Mucosa of stomach (tissue), 1 donor: ENCODE results near the gene RILPL2.
"Not testable (repeated sequence)": the region's sequence is repeated elsewhere in the genome, so short reads cannot be mapped to it uniquely, and the experiment has no call there.

ENCODE experiments used
- H3K27me3 ChIP-seq: one replicate; pipeline ENCODE4 v1.7.0; 2013; ENCODE audit warnings: mild to moderate bottlenecking, low read length; ENCODE audit not compliant: control insufficient read depth, insufficient read depth
- H3K36me3 ChIP-seq: one replicate; pipeline ENCODE4 v1.7.0; 2013; ENCODE audit warnings: low read length; ENCODE audit not compliant: control insufficient read depth, insufficient read depth
- H3K4me1 ChIP-seq: one replicate; pipeline ENCODE4 v1.7.0; 2013; ENCODE audit warnings: mild to moderate bottlenecking, low read length; ENCODE audit not compliant: control insufficient read depth, insufficient read depth
- H3K4me3 ChIP-seq: one replicate; pipeline ENCODE4 v1.7.0; 2013; ENCODE audit warnings: low read length
- H3K9ac ChIP-seq: one replicate; pipeline ENCODE4 v1.7.0; 2013; ENCODE audit warnings: mild to moderate bottlenecking, low read length, moderate library complexity
- H3K9me3 ChIP-seq: one replicate; pipeline ENCODE4 v1.7.0; 2013; ENCODE audit warnings: mild to moderate bottlenecking, low read length, moderate library complexity; ENCODE audit not compliant: control insufficient read depth
- donor health status: Pancreatic carcinoma.

The RILPL2 gene

DNA sequence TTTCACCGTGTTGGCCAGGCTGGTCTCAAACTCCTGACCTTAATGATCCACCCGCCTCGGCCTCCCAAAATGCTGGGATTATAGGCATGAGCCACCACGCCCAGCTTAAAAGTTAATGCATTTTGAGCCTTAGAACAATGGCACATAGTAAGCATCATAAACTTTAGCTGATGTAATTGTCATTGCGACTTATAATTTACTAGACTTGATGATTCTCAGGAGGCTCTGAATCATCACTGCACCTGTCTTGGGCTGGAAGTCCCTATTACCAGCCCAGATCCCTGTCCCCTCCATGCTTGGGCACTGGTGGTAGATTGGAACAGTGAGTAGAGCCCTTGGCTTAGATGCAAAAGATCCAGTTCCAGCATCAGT is 26.5 kb downstream of the RILPL2 start:
- Histone ChIP-seq H3K4me3 (no peak overlapping the region), H3K36me3 (no peaks in the 10 kb centered on the region), H3K9ac (no peak overlapping the region), H3K9me3 (no peaks in the 10 kb centered on the region), H3K4me1 (no peaks in the 10 kb centered on the region), H3K27me3 (no peaks in the 10 kb centered on the region)

DNA sequence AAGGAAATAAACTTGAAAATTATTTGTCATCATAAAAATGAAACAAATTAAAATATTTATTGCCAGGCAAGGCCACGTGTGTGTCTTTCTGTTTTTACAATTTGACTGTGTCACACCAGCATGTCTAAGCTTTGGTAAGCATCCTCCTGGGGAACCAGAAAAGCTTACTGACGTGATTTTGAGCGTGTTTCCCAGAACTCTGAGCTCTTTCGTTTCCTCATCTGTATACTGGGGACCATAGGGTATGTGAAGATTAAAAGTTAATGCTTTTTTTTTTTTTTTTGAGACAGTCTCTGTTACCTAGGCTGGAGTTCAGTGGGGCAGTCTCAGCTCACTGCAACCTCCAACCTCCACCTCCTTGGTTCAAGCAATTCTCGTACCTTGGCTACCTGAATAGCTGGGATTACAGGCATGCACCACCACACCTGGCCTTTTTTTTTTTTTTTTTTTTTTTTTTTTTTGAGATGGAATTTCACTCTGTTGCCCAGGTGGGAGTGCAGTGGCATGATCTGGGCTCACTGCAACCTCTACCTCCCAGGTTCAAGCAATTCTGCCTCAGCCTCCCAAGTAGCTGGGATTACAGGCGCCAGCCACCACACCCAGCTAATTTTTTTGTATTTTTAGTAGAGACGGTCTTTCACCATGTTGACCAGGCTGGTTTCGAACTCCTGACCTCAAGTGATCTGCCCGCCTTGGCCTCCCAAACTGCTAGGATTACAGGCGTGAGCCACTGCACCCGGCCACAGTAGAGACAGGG is 27.0 kb downstream of the RILPL2 start:
- not testable (repeated sequence) for H3K4me3 ChIP-seq, H3K9me3 ChIP-seq, H3K27me3 ChIP-seq, H3K4me1 ChIP-seq, H3K36me3 ChIP-seq, H3K9ac ChIP-seq

DNA sequence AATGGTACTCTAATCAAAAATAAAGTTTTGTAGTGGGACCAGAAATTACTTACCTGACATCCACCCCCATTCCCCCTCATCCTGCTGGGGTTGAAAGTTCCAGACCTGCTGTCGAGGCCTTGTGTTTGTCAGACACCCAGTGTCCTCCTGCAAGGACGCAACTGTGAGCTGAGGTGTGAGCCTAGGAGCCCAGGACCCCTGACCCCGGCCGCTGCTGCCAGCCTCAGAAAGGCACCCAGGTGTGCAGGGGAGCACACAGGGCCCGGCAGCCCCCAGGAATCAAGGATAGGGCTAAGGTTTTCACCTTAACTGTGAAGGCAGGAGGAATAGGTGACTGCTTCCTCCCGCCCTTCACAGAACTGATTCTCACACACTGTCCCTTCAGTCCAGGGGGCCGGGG is 27.9 kb downstream of the RILPL2 start:
- not testable (repeated sequence) for H3K9ac ChIP-seq, H3K4me1 ChIP-seq, H3K9me3 ChIP-seq, H3K4me3 ChIP-seq, H3K27me3 ChIP-seq, H3K36me3 ChIP-seq

DNA sequence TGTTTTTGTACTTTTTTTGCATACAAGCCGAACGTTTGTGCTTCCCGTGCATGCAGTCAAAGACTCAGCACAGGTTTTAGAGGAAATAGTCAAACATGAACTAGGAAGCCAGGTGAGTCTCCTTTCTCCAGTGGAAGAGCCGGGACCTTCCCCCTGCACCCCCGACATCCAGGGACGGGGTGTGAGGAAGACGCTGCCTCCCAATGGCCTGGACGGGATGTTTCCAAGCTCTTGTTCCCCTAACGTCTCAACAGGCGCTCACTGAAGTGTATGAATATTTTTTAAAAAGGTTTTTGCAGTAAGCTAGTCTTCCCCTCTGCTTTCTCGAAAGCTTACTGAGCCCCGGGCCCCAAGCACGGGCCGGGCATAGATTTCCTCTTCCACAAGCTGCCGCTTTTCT is 28.6 kb downstream of the RILPL2 start:
- H3K4me1 ChIP-seq, H3K36me3 ChIP-seq, H3K9me3 ChIP-seq, H3K27me3 ChIP-seq, H3K4me3 ChIP-seq, H3K9ac ChIP-seq: not testable (repeated sequence)

DNA sequence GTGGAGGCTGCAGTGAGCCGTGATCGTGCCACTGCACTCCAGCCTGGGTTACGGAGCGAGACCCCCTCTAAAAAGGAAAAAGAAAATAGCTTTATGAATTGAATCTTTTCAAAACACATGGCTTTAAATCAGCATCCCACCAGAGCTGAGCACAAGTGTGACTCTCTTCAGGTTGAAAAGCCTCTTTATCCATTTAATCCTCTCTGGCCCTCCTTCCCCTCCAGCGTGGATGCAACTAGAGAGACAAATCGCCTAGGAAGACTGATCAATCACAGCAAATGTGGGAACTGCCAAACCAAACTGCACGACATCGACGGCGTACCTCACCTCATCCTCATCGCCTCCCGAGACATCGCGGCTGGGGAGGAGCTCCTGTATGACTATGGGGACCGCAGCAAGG is 29.2 kb downstream of the RILPL2 start:
- H3K9me3 ChIP-seq, H3K36me3 ChIP-seq, H3K9ac ChIP-seq, H3K27me3 ChIP-seq, H3K4me1 ChIP-seq, H3K4me3 ChIP-seq: not testable (repeated sequence)

DNA sequence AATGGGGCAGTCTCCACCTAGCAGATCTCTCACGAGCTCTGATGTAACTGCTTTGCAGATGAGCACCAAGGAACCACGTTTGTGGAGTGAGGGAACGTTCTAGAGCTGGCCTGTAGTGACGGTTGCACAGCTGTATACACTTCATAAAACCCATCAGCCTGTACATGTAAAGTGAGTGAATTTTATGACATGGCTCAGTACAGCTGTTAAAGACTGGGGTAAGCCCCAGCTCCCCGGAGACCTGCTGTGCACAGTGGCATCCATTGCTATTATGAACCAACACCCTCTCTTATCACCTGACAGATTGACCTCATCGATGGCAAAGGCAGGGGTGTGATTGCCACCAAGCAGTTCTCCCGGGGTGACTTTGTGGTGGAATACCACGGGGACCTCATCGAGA is 31.9 kb downstream of the RILPL2 start:
- H3K4me1 ChIP-seq: no peaks in the 10 kb centered on the region
- no peak overlapping the region for H3K4me3 ChIP-seq
- H3K9ac ChIP-seq: no peak overlapping the region
- no peaks in the 10 kb centered on the region for H3K27me3 ChIP-seq
- H3K9me3 ChIP-seq: no peaks in the 10 kb centered on the region
- H3K36me3 ChIP-seq: peaks cover 8% of the 10 kb centered on the region

DNA sequence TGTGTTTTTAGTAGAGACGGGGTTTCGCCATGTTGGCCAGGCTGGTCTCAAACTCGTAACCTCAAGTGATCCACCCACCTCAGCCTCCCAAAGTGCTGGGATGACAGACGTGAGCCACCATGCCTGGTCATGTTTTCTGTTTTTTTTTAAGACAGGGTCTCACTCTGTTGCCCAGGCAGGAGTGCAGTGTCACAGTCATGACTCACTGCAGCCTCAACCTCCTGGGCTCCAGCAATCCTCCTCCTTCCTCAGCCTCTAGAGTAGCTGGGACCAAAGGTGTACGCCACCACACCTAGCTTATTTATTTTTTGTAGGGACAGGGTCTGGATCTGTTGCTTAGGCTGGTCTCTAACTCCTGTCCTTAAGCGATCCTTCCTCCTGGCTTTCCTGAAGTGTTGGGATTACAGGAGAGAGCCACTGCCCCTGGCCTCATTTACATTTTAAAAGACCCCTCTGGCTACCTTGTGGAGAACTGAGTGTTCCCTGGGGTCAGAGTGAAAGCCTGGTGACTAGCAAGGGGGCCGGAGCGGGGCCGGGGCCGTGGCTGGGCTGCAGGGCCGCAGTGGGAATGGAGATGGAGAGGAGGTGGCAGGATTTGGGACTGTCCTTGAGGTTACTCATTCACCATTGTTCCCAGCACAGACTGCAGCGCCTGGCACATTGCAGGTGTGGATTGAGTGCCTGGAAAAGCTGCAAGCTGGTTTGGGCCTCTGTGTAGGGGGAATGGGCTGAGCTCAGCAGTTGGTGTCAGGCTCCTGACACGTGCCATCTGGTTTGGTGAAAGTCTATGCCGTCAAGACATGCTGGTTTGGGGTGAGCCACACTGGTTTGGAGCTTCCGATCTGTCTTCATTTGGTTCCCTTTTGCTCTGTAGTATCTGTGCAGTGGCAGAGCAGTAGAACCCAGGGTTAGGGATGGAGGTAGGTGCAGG is 34.5 kb downstream of the RILPL2 start:
- no peak overlapping the region for H3K9ac ChIP-seq
- H3K4me3 ChIP-seq: no peak overlapping the region
- H3K9me3 ChIP-seq: no peaks in the 10 kb centered on the region
- peaks cover 8% of the 10 kb centered on the region for H3K36me3 ChIP-seq
- H3K4me1 ChIP-seq: peaks cover 22% of the 10 kb centered on the region
- H3K27me3 ChIP-seq: no peaks in the 10 kb centered on the region

DNA sequence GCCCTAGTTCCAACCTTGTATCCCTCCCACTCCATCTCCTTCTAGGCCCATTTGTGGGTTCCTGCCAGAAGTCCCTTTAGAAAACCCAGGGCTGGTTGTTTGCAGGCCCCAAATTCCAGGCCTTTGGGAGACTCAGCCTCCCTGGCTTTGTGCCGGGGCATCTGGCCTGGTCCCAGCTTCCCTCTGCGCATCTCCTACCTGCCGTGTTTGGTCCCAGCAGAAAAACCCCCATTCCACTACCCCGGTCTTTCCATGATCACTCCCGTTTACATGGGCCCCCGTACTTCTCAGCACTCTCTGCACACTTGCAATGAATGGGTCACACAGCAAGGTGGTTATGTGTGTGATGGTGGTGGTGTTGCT is 37.2 kb downstream of the RILPL2 start:
- no peak overlapping the region for H3K4me3 ChIP-seq
- H3K36me3 ChIP-seq: peaks cover 6% of the 10 kb centered on the region
- H3K9ac ChIP-seq: no peak overlapping the region
- H3K9me3 ChIP-seq: no peaks in the 10 kb centered on the region
- H3K4me1 ChIP-seq: peaks cover 35% of the 10 kb centered on the region
- H3K27me3 ChIP-seq: no peaks in the 10 kb centered on the region

DNA sequence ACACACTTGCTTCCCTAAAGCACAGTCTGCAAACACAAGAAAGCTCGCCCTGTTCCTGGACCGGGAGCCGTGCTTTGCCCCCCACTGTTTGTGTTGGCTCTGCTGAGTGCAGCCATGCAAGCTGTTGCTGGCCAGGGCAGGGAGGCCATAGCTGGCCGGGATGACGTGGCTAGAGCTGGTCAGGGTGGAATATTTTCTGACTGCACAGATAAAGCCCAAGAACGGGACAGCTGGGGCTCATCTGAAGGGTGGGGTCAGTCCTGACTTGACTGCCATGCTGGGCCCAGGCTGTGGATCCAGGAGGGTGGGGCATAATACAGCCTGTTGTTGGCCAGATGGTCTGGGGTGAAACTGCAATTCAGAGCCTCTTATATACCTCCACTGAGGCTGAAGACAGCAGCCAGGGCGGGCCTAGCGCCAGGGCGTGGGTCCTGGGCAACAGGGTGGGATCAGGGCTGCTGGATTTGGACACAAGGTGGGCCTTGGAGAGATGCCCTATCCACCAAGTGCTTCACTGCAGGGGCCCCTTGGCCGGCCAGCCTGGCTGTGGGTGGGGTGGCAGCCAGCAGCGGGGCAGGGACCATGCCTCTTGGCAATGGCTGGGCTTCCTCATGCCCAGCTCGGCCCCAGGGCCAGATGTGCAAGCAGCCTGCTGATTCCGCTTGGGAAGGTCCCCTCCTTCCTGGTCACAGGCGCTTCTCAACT is 37.8 kb downstream of the RILPL2 start:
- no peak overlapping the region for H3K9ac ChIP-seq
- H3K4me1 ChIP-seq: peaks cover 35% of the 10 kb centered on the region
- H3K4me3 ChIP-seq: no peak overlapping the region

DNA sequence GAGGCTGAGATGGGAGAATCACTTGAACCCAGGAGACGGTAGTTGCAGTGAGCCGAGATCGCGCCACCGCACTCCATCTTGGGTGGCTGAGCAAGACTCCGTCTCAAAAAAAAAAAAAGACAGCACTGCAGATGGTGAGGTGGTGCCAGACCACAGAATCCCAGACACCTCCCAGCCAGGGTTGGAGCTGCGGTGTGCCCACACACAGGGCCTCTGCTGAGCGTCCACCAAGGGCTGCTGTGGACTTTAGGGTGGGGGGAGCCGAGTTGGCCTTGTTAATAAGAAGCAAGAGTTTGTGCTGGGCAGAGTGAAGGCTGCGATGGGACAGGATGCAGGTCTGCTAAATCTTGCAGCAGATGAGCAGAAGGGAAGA is 38.3 kb downstream of the RILPL2 start:
- Histone ChIP-seq H3K9ac (no peak overlapping the region), H3K9me3 (no peaks in the 10 kb centered on the region), H3K36me3 (peaks cover 5% of the 10 kb centered on the region), H3K4me3 (no peak overlapping the region), H3K4me1 (peaks cover 35% of the 10 kb centered on the region), H3K27me3 (no peaks in the 10 kb centered on the region)

More for the DNA sequence above, 37.8 kb downstream of the RILPL2 start:
- Histone ChIP-seq H3K9me3 (no peaks in the 10 kb centered on the region), H3K27me3 (no peaks in the 10 kb centered on the region), H3K36me3 (peaks cover 5% of the 10 kb centered on the region)

DNA sequence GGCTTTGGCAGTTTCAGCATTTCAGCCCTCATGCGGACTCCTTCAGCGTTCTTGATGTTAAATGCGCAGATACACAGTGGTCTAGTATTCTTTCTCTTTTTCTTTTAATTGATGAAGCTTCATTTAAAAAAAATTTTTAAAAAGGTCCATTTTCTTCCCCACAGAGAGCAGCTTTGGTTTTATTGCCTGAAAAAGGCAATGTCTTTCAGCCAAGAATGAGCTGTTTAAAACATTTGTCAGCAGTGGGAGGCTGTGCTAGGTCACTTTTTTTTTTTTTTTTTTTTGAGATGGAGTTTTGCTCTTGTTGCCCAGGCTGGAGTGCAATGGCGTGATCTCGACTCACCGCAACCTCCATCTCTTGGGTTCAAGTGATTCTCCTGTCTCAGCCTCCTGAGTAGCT is 39.1 kb downstream of the RILPL2 start:
- H3K36me3 ChIP-seq: peaks cover 5% of the 10 kb centered on the region
- no peak overlapping the region for H3K4me3 ChIP-seq

DNA sequence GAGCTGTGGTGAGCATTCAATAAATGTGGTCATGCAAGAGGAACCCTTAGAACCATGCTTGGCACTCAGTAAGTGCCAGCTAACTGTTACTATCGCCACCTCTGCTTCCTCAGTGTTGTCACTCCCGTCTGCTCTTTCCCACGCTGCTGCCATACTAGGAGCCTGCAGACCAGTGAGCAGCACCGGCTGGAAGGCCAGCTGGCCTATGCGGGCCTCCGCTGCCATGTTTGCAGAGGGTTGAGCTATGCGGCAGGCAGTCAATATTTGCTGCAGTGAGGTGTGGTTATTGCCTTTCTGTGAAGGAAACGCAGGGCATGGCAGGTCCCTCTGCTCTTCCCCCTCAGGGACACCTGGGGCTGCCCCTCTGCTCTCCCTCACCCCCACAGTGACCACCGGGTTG is 39.5 kb downstream of the RILPL2 start:
- peaks cover 5% of the 10 kb centered on the region for H3K36me3 ChIP-seq
- H3K4me1 ChIP-seq: peaks cover 35% of the 10 kb centered on the region
- no peak overlapping the region for H3K4me3 ChIP-seq
- no peaks in the 10 kb centered on the region for H3K27me3 ChIP-seq
- no peaks in the 10 kb centered on the region for H3K9me3 ChIP-seq
- H3K9ac ChIP-seq: no peak overlapping the region

More for the DNA sequence above, 39.1 kb downstream of the RILPL2 start:
- no peaks in the 10 kb centered on the region for H3K9me3 ChIP-seq
- no peaks in the 10 kb centered on the region for H3K27me3 ChIP-seq
- H3K9ac ChIP-seq: no peak overlapping the region
- H3K4me1 ChIP-seq: peaks cover 35% of the 10 kb centered on the region
